ENCODE measurements around the gene CD1C. TPM values are rescaled to one million over a fixed set of nuclear protein-coding genes. Genes with fewer than 3 reads are reported as not detected.

Gene CD1C
- total and polyA plus RNA-seq, 10 of the 15 experiments (the other 5 are each of a cell fraction or from before 2014, with no cell fraction given): 0.82 to 19.0 (median 9.2) TPM

- peak; percentile 13 for DNase-seq (ENCODE audit: low read depth, low spot score)
- 6% methylated on average over 3 of the region's 3 CpGs for WGBS (ENCODE audit: insufficient coverage, insufficient replicate concordance, low lambda C conversion rate, missing lambda C conversion rate)
- no peaks in the 10 kb centered on the region for H3K36me3 ChIP-seq (ENCODE audit: control insufficient read depth in 2 of 2, insufficient read depth in 2 of 2, low read length in 1 of 2)
- no peak overlapping the region for H3K4me3 ChIP-seq
- POLR2A ChIA-PET: interaction anchor here (0.9 to 1.7 kb wide), 3 partner anchors 35 to 82 kb away, joined by 3 to 5 read pairs (median 3); no protein-coding TSS in a partner anchor
- SMC1A ChIA-PET (ENCODE audit: uncharacterized antibody, unreplicated experiment): interaction anchor here (0.8 to 7.4 kb wide), 13 partner anchors 10 to 830 kb away, joined by 3 to 123 read pairs (median 4); partner anchors contain the start of gene CD1B
- no TSS peak for BruUV-seq (replicated peaks)
- no peaks in the 10 kb centered on the region for H4K20me1 ChIP-seq (ENCODE audit: control insufficient read depth, insufficient read depth)
- H3K27me3 ChIP-seq (replicated peaks in 1 of 2; ENCODE audit: control insufficient read depth in 2 of 2, insufficient read depth in 2 of 2, low read length in 1 of 2): no peaks in the 10 kb centered on the region
- H3K79me2 ChIP-seq (ENCODE audit: control insufficient read depth, insufficient read depth, low read length): no peaks in the 10 kb centered on the region
- H3K9ac ChIP-seq (ENCODE audit: control insufficient read depth, insufficient read depth, low read length): no peak overlapping the region
- in situ Hi-C loops (cut with MboI): no loop called here
- peak; percentile 71 for ATAC-seq
- RAD21 ChIA-PET (ENCODE audit: unreplicated experiment): interaction anchor here (0.6 to 6.2 kb wide), 10 partner anchors 11 to 704 kb away, joined by 3 to 93 read pairs (median 4); partner anchors contain the start of genes CD1B and CD1C
- H3K27ac ChIP-seq (ENCODE audit: control insufficient read depth, insufficient read depth): no peak overlapping the region
- peak in 1 of 2 experiments; percentile 95; a peak in 2 of 4 replicates for TF ChIP-seq ETV6 (conservative IDR thresholded peaks at IDR 0.05 in 1 of 2, IDR thresholded peaks at IDR 0.05 in 1 of 2; ENCODE audit: borderline replicate concordance in 1 of 2, low read depth in 1 of 2)
- peak; percentile 57; the same call in 1 of the 2 replicates for TF ChIP-seq IKZF1 (conservative IDR thresholded peaks at IDR 0.05)
- peak; percentile 11; the same call in 1 of the 2 replicates for TF ChIP-seq SPI1 (IDR thresholded peaks at IDR 0.05; ENCODE audit: borderline replicate concordance, insufficient read depth, low read depth, low read length)
- TF ChIP-seq ESRRA (IDR thresholded peaks at IDR 0.05; ENCODE audit: low read length): no peak
- peak; percentile 98 for TF ChIP-seq RUNX3 (IDR thresholded peaks at IDR 0.05; ENCODE audit: low read length)
- 0 out of 2 replicates have a peak, but pooled peaks have one; percentile 29 for TF ChIP-seq RELB (IDR thresholded peaks at IDR 0.05; ENCODE audit: low read depth)
- TF ChIP-seq, protein P1, sequence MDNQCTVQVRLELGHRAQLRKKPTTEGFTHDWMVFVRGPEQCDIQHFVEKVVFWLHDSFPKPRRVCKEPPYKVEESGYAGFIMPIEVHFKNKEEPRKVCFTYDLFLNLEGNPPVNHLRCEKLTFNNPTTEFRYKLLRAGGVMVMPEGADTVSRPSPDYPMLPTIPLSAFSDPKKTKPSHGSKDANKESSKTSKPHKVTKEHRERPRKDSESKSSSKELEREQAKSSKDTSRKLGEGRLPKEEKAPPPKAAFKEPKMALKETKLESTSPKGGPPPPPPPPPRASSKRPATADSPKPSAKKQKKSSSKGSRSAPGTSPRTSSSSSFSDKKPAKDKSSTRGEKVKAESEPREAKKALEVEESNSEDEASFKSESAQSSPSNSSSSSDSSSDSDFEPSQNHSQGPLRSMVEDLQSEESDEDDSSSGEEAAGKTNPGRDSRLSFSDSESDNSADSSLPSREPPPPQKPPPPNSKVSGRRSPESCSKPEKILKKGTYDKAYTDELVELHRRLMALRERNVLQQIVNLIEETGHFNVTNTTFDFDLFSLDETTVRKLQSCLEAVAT (IDR thresholded peaks at IDR 0.05): peak; percentile 76
- TF ChIP-seq, protein P2, sequence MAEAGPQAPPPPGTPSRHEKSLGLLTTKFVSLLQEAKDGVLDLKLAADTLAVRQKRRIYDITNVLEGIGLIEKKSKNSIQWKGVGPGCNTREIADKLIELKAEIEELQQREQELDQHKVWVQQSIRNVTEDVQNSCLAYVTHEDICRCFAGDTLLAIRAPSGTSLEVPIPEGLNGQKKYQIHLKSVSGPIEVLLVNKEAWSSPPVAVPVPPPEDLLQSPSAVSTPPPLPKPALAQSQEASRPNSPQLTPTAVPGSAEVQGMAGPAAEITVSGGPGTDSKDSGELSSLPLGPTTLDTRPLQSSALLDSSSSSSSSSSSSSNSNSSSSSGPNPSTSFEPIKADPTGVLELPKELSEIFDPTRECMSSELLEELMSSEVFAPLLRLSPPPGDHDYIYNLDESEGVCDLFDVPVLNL (IDR thresholded peaks at IDR 0.05; ENCODE audit: low read depth, low read length): no peak
- TF ChIP-seq NFIC (IDR thresholded peaks at IDR 0.05; ENCODE audit: low read depth, low read length): peak; percentile 73
- no peak for TF ChIP-seq CEBPB (IDR thresholded peaks at IDR 0.05; ENCODE audit: borderline replicate concordance in 1 of 2, low read depth in 2 of 2, low read length in 2 of 2)
- TF ChIP-seq SRF (IDR thresholded peaks at IDR 0.05; ENCODE audit: low read depth in 2 of 2, low read length in 2 of 2): peak; percentile 22 to 29; a peak in 2 of 4 replicates
- no peak for TF ChIP-seq POLR2AphosphoS2 (IDR thresholded peaks at IDR 0.05; ENCODE audit: low read depth, low read length)
- TF ChIP-seq EED (IDR thresholded peaks at IDR 0.05; ENCODE audit: low read depth): peak; percentile 89
- peak; percentile 41 to 42; a peak in 2 of 4 replicates for TF ChIP-seq IKZF2 (IDR thresholded peaks at IDR 0.05)
- peak; percentile 94 for TF ChIP-seq CBFB (IDR thresholded peaks at IDR 0.05; ENCODE audit: low read depth)
- no peak overlapping the region for H2AFZ ChIP-seq (ENCODE audit: control insufficient read depth, low read depth, low read length)
- peaks cover 9% of the 10 kb centered on the region for H3K4me1 ChIP-seq (ENCODE audit: control insufficient read depth, insufficient read depth, low read length)
- FAIRE-seq: no peak
- peak overlapping the region; percentile 46 for H3K4me2 ChIP-seq (ENCODE audit: control insufficient read depth, insufficient read depth)
- CTCF ChIA-PET: interaction anchor here (0.7 to 5.0 kb wide), 14 partner anchors 10 to 823 kb away, joined by 3 to 105 read pairs (median 6); partner anchors contain the start of gene CD1B
- intact Hi-C loops (cut with micrococcal nuclease; ENCODE audit: unreplicated experiment): no loop called here
- H3K9me3 ChIP-seq (replicated peaks; ENCODE audit: control insufficient read depth, insufficient read depth, low read length): no peaks in the 10 kb centered on the region
Measured at GRCh38 chr1:158248118-158248517, 41.6 kb upstream of the CD1C start.

Data from GM12878 (cell line).